Vagina (tissue), 2 donors: ENCODE measurements around the gene PDAP1. TPM values are rescaled to one million over a fixed set of nuclear protein-coding genes. Genes with fewer than 3 reads are reported as not detected.
A peak's percentile ranks its signal among the peaks of the same experiment; 100 is the strongest.

Experiments used
- DNase-seq, 2 donors: peaks; one replicate each; pipeline ENCODE4 v3.0.0-alpha.2; 2017; ENCODE audit errors: extremely low spot score in 2 of 2
- H3K27ac ChIP-seq: fragments of 200-600 bp; sonication (generic); one replicate; pipeline ENCODE4 v1.5.1; 2019
- H3K27me3 ChIP-seq: fragments of 200-600 bp; sonication (generic); one replicate; pipeline ENCODE4 v1.5.1; 2019
- H3K36me3 ChIP-seq, 2 donors: fragments of 200-600 bp; sonication (generic); one replicate each; pipeline ENCODE4 v1.5.1; 2017 to 2019
- H3K4me1 ChIP-seq: fragments of 200-600 bp; sonication (generic); one replicate; pipeline ENCODE4 v1.5.1; 2019
- H3K4me3 ChIP-seq, 2 donors: fragments of 200-600 bp; sonication (generic); 1 replicate in 1 of 2; 2 replicates in 1 of 2; pipeline ENCODE4 v1.5.1; 2016 to 2019
- H3K9me3 ChIP-seq: fragments of 200-600 bp; sonication (generic); one replicate; pipeline ENCODE4 v1.5.1; 2019
- CTCF ChIP-seq, 3 experiments: fragments of 450-650 bp in 2 of 3; fragments of 200-600 bp in 1 of 3; sonication (generic) in 1 of 3; IDR thresholded peaks; one replicate each; pipeline ENCODE4 v1.5.1; 2017 to 2019; ENCODE audit warnings: antibody characterized with exemption in 3 of 3, mild to moderate bottlenecking in 2 of 3, moderate library complexity in 2 of 3
- POLR2A ChIP-seq, 2 donors: fragments of 450-650 bp; IDR thresholded peaks; one replicate each; pipeline ENCODE4 v1.6.1; 2017; ENCODE audit warnings: antibody characterized with exemption in 2 of 2, mild to moderate bottlenecking in 2 of 2, moderate library complexity in 2 of 2
- POLR2AphosphoS5 ChIP-seq, 2 donors: sonication (generic); formaldehyde crosslinking; IDR thresholded peaks; one replicate each; pipeline ENCODE4 v1.9.0; 2017; ENCODE audit warnings: antibody characterized with exemption in 2 of 2, mild to moderate bottlenecking in 2 of 2, low read depth in 1 of 2; ENCODE audit not compliant: insufficient read depth in 1 of 2
- intact Hi-C: fragments of 100-400 bp; cut with DNase I; formaldehyde crosslinking; loops from one replicate; pipeline ENCODE4 v1.15.1; 2023
- total RNA-seq: library from RNA; depleted of rRNA; stranded (reverse); fragments of >200 nt; gene quantifications from one replicate; pipeline ENCODE4 v1.2.3, GENCODE V29; 2016

PDAP1 gene
- total RNA-seq, 1 donor from 2014 or later, result 48.1 TPM

DNA sequence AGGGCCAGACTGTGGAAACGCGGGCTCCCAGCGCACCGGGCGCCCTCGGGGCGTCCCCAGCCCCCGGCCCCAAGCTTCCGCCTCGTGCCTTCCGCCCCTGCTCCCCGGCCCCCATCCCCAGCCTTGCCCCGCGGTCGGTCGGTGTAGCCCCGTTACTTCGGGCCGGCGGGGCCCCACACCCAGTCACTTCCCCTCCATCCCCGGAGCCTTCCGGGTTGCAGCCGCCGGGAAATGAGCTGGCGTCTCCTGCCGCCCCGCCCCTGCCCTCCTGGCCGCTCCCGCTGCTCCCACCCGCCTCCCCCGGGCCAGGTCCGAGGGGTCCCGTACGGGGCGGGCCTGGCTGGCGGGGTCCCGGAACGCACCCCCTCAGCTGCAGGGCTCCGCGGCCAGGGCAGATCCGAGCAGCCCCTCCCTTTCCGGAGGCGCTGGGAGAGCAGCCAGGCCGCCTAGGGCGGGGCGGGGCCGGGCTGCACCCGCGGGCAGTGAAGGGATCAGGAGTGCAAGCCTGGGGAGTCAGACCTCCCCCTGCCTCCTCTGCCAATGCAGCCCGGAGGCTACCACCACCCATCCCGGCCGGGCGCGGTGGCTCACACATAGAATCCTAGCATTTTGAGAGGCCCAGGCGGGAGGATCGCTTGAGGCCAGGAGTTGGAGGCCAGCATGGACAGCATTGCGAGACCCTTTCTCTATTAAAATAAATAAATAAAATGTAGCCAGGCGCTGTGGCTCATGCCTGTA is 33.2 kb downstream of the PDAP1 start:
- Histone ChIP-seq H3K4me1 (peaks cover 35% of the 10 kb centered on the region), H3K27me3 (no peaks in the 10 kb centered on the region), H3K36me3 (peaks cover 0 to 5% of the 10 kb centered on the region in 2 donors), H3K9me3 (no peaks in the 10 kb centered on the region), H3K27ac (peak overlapping the region; percentile 84), H3K4me3 (peak overlapping the region; percentile 90 to 97)
- intact Hi-C loops, result no loop called here
- DNase-seq, result no peak
- TF ChIP-seq POLR2AphosphoS5 (IDR thresholded peaks at IDR 0.05; ENCODE audit: insufficient read depth in 1 of 2, low read depth in 1 of 2) (peak in 1 of 2 donors; percentile 58), CTCF (IDR thresholded peaks at IDR 0.05) (no peak)

DNA sequence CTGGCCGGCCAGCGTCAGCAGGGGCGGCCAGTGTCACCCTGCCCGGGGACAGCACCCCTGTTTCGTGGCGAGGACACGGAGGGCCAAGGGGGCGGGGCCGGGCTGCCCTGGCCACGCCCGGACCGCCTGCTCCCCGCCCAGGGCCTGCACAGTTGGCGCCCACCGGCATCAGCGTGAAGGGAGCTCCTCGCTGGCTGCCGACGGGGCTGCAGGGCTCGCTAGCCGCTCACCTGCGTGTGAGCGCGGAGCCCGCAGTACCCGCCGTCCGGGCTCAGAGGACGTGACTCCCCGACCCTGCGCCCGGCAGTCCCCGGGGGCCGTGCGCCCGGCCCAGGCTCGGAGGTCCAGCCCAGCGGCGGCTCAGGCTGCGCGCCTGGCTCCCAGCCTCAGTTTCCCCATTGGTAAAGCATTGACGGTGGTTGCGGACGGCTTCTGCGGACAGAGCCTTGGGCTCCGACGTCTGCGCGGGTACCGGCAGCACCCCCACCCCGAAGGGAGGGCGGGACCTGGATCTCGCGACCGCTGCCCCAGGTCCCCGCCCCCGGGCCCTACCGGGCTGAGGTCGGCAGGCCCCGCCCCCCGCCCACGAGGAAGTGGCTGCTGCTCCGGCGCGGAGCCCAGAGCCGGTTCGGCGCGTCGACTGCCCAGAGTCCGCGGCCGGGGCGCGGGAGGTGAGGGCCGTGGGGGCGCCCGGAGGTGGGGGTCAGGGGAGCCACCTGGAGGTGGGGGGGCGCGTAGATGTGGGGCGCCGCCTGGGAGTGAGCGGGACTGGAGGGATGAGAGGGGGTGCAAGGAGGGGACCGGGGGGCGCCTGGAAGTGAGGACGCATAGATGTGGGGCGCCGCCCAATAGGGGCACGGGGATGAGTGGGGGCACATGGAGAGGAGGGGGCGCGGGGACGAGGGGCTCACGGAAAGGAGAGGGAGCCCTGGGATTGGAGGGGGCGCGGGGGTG is 34.0 kb downstream of the PDAP1 start, which contains the start of gene ARPC1B:
ARPC1B (plus strand) TSS at position 620 of the 954 bp plus-strand sequence. CDS start 10,985 bp downstream, outside the sequence.
- H3K27ac ChIP-seq, result peak within 1 kb of the TSS; percentile 84
- peaks cover 32% of the 10 kb centered on the region for H3K4me1 ChIP-seq
- no peaks in the 10 kb centered on the region for H3K9me3 ChIP-seq
- DNase-seq, result no peak
- TF ChIP-seq POLR2A (IDR thresholded peaks at IDR 0.05) (peak in 1 of 2 donors; percentile 33), CTCF (IDR thresholded peaks at IDR 0.05) (no peak), POLR2AphosphoS5 (IDR thresholded peaks at IDR 0.05; ENCODE audit: insufficient read depth in 1 of 2, low read depth in 1 of 2) (peak in 1 of 2 donors; percentile 9)
- no peaks in the 10 kb centered on the region for H3K27me3 ChIP-seq
- H3K4me3 ChIP-seq, result peak within 1 kb of the TSS; percentile 90 to 97
- H3K36me3 ChIP-seq, result peaks cover 0 to 5% of the 10 kb centered on the region in 2 donors
- intact Hi-C loops, result no loop called here

DNA sequence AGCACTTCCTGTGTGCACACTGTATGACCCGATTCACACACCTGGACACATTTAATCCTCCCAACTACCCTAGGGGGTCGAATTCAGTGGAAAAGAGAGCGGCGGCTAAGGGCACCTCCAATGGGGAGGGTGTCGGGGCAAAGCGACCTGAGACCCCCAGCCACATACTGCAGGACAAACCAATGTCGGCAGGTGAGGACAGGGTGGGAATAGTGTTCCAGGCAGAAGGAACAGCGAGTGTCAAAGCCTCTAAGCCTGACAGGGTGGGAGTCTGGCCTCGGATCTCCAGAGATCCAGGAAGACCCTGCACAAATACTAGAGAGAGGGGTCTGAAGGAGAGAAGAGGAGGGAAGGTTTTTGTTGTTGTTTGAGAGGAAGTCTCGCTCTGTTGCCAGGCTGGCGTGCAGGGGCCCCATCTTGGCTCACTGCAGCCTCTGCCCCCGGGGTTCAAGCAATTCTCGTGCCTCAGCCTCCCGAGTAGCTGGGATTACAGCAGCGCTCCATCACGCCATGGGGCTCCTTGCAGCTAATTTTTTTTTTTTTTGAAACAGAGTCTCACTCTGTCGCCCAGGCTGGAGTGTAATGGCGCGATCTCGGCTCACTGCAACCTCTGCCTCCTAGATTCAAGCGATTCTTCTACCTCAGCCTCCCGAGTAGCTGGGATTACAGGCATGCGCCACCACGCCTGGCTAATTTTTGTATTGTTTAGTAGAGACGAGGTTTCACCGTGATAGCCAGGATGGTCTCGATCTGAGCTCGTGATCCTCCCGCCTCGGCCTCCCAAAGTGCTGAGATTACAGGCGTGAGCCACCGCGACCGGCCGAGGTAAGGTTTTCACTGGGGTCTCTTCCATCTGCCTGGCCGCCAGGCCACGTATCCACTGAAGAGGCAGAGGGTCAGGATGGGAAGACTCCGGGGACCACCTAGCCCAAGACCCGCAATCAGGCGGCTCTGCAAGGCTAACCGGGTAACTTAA is 35.0 kb downstream of the PDAP1 start:
- Histone ChIP-seq H3K4me3 (peak overlapping the region; percentile 90 to 97), H3K9me3 (no peaks in the 10 kb centered on the region)

More for the DNA sequence above, 35.0 kb downstream of the PDAP1 start:
- Histone ChIP-seq H3K4me1 (peaks cover 22% of the 10 kb centered on the region), H3K36me3 (peaks cover 0 to 5% of the 10 kb centered on the region in 2 donors), H3K27me3 (no peaks in the 10 kb centered on the region), H3K27ac (peak overlapping the region; percentile 84)
- intact Hi-C loops, result no loop called here
- no peak for DNase-seq
- TF ChIP-seq POLR2A (IDR thresholded peaks at IDR 0.05) (no peak), POLR2AphosphoS5 (IDR thresholded peaks at IDR 0.05; ENCODE audit: insufficient read depth in 1 of 2, low read depth in 1 of 2) (no peak), CTCF (IDR thresholded peaks at IDR 0.05) (no peak)
